GM18498 (cell line): ENCODE results near the gene VAPB.

Experiments used
- ATAC-seq: cut with Tn5 transposase; IDR thresholded peaks from one replicate; pipeline ENCODE4 v1.9.1; 2021; ENCODE audit warnings: mild to moderate bottlenecking, moderate library complexity; ENCODE audit not compliant: unreplicated experiment

The VAPB gene

GRCh38 chr20:58479726-58480440 is 90.9 kb downstream of the VAPB start:
- no peak for ATAC-seq

- no peak for ATAC-seq
These were observed 91.7 kb downstream of the VAPB start for GRCh38 chr20:58480551-58481336.

- ATAC-seq, result no peak
These were observed 92.5 kb downstream of the VAPB start for GRCh38 chr20:58481481-58482021.

GRCh38 chr20:58482416-58482815 is 93.4 kb downstream of the VAPB start:
- ATAC-seq, result no peak

- ATAC-seq, result no peak
These were observed 94.0 kb downstream of the VAPB start for GRCh38 chr20:58483051-58483450.

GRCh38 chr20:58483470-58483869 is 94.4 kb downstream of the VAPB start:
- ATAC-seq, result no peak

- no peak for ATAC-seq
These were observed 96.4 kb downstream of the VAPB start for GRCh38 chr20:58485393-58485792.

- no peak for ATAC-seq
These were observed 97.2 kb downstream of the VAPB start for GRCh38 chr20:58486207-58486606.

GRCh38 chr20:58492074-58492718 is 103.2 kb downstream of the VAPB start:
- no peak for ATAC-seq

- ATAC-seq, result no peak
These were observed 103.9 kb downstream of the VAPB start for GRCh38 chr20:58492795-58493524.

- no peak for ATAC-seq
These were observed 106.0 kb downstream of the VAPB start for GRCh38 chr20:58494923-58495622.

- no peak for ATAC-seq
These were observed 106.8 kb downstream of the VAPB start for GRCh38 chr20:58495623-58496428.

GRCh38 chr20:58496429-58496769 is 107.4 kb downstream of the VAPB start:
- no peak for ATAC-seq

- no peak for ATAC-seq
These were observed 108.1 kb downstream of the VAPB start for GRCh38 chr20:58497076-58497641.

- no peak for ATAC-seq
These were observed 108.9 kb downstream of the VAPB start for GRCh38 chr20:58497724-58498469.

GRCh38 chr20:58498470-58499068 is 109.5 kb downstream of the VAPB start:
- ATAC-seq, result no peak

GRCh38 chr20:58500256-58500655 is 111.2 kb downstream of the VAPB start:
- no peak for ATAC-seq
